Panc1 (cell line): ENCODE results near the gene GAS5.

Source experiments
- POLR2AphosphoS5 ChIP-seq: IDR thresholded peaks from 2 replicates; pipeline ENCODE4 v1.6.1; 2012; ENCODE audit warnings: mild to moderate bottlenecking, low read depth, low read length, moderate library complexity
- TF ChIP-seq, protein P1 (sequence below), 2 experiments: IDR thresholded peaks; 2 replicates each; pipeline ENCODE4 v1.6.1; 2011 to 2012; ENCODE audit warnings: low read depth in 2 of 2, control low read depth in 1 of 2, low read length in 1 of 2, mild to moderate bottlenecking in 1 of 2, moderate library complexity in 1 of 2; ENCODE audit not compliant: insufficient read depth in 1 of 2
- TF ChIP-seq, protein P2 (sequence below): fragments of 450-650 bp; IDR thresholded peaks from 2 replicates; pipeline ENCODE4 v1.5.1; 2017; ENCODE audit warnings: mild to moderate bottlenecking

DNA sequence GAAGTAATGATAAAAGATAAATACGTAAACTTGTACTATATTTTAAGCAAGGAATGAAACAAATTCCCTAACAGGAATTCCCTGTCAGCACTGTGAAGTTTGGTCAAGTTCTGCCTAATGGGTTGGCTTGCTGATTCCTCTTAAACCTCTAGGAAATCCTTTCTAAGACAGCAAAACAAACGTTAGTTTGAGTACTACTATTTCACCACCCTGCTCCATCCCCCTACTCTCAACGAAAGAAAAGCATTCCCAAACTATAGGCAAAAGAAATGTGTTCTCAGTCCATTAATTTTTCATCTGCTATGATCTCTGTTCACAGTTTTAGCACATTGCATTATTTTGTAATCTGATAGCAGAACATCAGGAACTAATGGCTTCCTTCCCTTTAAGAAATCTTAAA lies 33.2 kb upstream of the GAS5 start:
- TF ChIP-seq, protein P1, sequence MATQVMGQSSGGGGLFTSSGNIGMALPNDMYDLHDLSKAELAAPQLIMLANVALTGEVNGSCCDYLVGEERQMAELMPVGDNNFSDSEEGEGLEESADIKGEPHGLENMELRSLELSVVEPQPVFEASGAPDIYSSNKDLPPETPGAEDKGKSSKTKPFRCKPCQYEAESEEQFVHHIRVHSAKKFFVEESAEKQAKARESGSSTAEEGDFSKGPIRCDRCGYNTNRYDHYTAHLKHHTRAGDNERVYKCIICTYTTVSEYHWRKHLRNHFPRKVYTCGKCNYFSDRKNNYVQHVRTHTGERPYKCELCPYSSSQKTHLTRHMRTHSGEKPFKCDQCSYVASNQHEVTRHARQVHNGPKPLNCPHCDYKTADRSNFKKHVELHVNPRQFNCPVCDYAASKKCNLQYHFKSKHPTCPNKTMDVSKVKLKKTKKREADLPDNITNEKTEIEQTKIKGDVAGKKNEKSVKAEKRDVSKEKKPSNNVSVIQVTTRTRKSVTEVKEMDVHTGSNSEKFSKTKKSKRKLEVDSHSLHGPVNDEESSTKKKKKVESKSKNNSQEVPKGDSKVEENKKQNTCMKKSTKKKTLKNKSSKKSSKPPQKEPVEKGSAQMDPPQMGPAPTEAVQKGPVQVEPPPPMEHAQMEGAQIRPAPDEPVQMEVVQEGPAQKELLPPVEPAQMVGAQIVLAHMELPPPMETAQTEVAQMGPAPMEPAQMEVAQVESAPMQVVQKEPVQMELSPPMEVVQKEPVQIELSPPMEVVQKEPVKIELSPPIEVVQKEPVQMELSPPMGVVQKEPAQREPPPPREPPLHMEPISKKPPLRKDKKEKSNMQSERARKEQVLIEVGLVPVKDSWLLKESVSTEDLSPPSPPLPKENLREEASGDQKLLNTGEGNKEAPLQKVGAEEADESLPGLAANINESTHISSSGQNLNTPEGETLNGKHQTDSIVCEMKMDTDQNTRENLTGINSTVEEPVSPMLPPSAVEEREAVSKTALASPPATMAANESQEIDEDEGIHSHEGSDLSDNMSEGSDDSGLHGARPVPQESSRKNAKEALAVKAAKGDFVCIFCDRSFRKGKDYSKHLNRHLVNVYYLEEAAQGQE (IDR thresholded peaks at IDR 0.05; ENCODE audit: insufficient read depth in 1 of 2, low read depth in 2 of 2, low read length in 1 of 2), result no peak
- TF ChIP-seq, protein P2, sequence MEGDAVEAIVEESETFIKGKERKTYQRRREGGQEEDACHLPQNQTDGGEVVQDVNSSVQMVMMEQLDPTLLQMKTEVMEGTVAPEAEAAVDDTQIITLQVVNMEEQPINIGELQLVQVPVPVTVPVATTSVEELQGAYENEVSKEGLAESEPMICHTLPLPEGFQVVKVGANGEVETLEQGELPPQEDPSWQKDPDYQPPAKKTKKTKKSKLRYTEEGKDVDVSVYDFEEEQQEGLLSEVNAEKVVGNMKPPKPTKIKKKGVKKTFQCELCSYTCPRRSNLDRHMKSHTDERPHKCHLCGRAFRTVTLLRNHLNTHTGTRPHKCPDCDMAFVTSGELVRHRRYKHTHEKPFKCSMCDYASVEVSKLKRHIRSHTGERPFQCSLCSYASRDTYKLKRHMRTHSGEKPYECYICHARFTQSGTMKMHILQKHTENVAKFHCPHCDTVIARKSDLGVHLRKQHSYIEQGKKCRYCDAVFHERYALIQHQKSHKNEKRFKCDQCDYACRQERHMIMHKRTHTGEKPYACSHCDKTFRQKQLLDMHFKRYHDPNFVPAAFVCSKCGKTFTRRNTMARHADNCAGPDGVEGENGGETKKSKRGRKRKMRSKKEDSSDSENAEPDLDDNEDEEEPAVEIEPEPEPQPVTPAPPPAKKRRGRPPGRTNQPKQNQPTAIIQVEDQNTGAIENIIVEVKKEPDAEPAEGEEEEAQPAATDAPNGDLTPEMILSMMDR, result no peak
- no peak for TF ChIP-seq POLR2AphosphoS5
